ENCODE measurements around the gene P2RY12. TPM values are rescaled to one million over a fixed set of nuclear protein-coding genes. Genes with fewer than 3 reads are reported as not detected.

P2RY12 gene
- total RNA-seq = 1 to 10 TPM in 4 of 6 donors, under 1 TPM in 1, not detected in 1; 0.22 to 3.9 (median 2.8) TPM

DNA sequence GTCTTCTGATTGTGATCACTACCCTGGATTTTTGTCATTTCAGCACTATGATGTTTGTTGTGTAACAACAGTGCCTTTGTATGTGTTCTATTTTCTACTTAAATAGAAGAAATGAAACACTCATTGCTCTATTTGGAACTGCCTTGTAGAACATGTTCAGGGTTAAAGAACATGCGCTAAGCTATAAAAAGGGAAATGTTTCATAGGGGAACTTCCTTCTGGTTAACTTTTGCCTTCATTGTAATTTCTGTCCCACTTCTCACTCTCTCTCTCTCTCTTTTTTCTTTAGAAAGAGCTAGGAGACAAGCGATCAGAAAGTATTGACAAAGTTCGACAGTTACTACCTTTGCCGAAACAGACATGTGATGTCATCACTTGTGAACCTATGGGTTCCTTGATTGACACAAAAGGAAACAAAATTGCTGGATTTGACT is at the start of gene P2RY12:
Gene P2RY12, minus strand, starts transcription at position 13 of the 434 bp plus-strand sequence. CDS start 45,908 bp downstream, outside the sequence.
- DNase-seq = no peak
- TF ChIP-seq EP300 (IDR thresholded peaks at IDR 0.05) (peak in 1 of 4 donors; percentile 7), POLR2AphosphoS5 (IDR thresholded peaks at IDR 0.05) (no peak)
- Histone ChIP-seq H3K36me3 (no peaks in the 10 kb centered on the region), H3K4me3 (peak within 1 kb of the TSS in 3 of 4 donors; percentile 5 to 22 (median 15)), H3K27me3 (no peaks in the 10 kb centered on the region), H3K27ac (no peak within 1 kb of the TSS), H3K9me3 (no peaks in the 10 kb centered on the region), H3K4me1 (peaks cover 0 to 4% (median 0%) of the 10 kb centered on the region in 4 donors)
- WGBS, 2 donors = 60 to 77% methylated on average over 4 of the region's 4 CpGs
- ATAC-seq (ENCODE audit: low FRiP score in 2 of 2) = peak in 1 of 2 donors; percentile 75

DNA sequence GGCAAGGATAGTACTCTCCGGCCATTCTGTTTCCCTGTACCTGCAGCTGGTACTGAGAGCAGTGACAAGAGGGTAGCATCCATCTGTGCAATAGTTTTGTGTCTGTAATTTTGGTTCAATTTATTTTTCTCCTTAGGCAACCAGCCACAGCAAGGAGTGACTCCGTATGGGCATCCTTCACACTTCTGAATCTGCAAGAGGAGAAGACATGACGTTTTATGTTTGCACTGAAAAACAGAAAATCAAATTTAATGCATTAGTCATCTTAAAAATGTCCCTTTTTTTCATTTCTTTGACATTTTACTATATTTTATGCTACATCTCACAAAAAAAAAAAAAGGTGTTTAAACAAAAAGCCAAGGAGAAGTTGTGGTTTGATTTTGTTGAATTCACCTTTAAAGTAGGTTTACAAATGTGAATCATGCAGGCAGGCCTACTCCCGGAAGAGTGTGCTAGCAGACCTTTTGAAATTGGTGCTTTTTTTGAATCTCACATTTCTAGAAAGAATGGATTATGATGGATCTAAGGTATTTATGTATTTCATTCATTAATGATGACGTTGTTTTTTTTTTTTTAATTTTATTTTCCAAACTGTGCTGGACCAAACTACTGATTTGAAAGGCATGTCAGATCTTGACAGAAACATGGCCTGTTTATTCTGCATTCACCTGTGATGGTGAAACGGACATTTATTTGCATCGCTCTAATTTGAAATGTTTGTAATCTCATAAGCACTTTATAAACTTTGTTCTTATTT is 48.2 kb upstream of the P2RY12 start:
- DNase-seq = no peak
- no peak for ATAC-seq (ENCODE audit: low FRiP score in 2 of 2)
- no peaks in the 10 kb centered on the region for H3K27me3 ChIP-seq
- H3K4me3 ChIP-seq = no peak overlapping the region
- TF ChIP-seq, protein P1, sequence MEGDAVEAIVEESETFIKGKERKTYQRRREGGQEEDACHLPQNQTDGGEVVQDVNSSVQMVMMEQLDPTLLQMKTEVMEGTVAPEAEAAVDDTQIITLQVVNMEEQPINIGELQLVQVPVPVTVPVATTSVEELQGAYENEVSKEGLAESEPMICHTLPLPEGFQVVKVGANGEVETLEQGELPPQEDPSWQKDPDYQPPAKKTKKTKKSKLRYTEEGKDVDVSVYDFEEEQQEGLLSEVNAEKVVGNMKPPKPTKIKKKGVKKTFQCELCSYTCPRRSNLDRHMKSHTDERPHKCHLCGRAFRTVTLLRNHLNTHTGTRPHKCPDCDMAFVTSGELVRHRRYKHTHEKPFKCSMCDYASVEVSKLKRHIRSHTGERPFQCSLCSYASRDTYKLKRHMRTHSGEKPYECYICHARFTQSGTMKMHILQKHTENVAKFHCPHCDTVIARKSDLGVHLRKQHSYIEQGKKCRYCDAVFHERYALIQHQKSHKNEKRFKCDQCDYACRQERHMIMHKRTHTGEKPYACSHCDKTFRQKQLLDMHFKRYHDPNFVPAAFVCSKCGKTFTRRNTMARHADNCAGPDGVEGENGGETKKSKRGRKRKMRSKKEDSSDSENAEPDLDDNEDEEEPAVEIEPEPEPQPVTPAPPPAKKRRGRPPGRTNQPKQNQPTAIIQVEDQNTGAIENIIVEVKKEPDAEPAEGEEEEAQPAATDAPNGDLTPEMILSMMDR (IDR thresholded peaks at IDR 0.05) = no peak
- TF ChIP-seq EP300 (IDR thresholded peaks at IDR 0.05) (no peak), POLR2AphosphoS5 (IDR thresholded peaks at IDR 0.05) (no peak), POLR2A (IDR thresholded peaks at IDR 0.05) (no peak)
- H3K36me3 ChIP-seq = no peaks in the 10 kb centered on the region
- H3K27ac ChIP-seq = no peak overlapping the region
- WGBS, 2 donors = 80 to 89% methylated on average over 7 of the region's 7 CpGs
- no peaks in the 10 kb centered on the region for H3K9me3 ChIP-seq
- no peaks in the 10 kb centered on the region for H3K4me1 ChIP-seq

DNA sequence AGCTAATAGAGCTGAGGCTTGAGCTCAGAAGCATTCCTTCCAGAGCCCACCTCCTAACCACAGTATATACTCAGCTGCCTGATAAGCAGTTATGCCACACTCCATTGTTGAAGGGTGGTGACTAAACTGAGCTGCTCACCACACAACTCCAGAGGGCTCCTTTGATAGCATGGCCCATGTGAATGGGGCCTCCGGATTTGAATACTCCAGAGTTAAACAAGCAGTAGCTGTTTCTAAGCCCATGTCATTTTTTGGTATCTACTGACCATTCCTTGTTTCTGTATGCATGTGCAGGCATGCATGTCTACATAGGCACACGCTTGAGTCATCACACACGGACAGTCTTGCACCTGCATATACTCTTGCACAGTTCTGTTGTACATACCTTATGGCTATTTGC is 47.4 kb upstream of the P2RY12 start:
- H3K4me1 ChIP-seq = no peaks in the 10 kb centered on the region
- DNase-seq = no peak
- no peaks in the 10 kb centered on the region for H3K27me3 ChIP-seq
- TF ChIP-seq POLR2AphosphoS5 (IDR thresholded peaks at IDR 0.05) (no peak), POLR2A (IDR thresholded peaks at IDR 0.05) (no peak)
- no peaks in the 10 kb centered on the region for H3K9me3 ChIP-seq
- H3K4me3 ChIP-seq = no peak overlapping the region
- WGBS, 2 donors = 87 to 90% methylated on average over 3 of the region's 3 CpGs
- no peak overlapping the region for H3K27ac ChIP-seq
- no peaks in the 10 kb centered on the region for H3K36me3 ChIP-seq
- ATAC-seq (ENCODE audit: low FRiP score in 2 of 2) = no peak

DNA sequence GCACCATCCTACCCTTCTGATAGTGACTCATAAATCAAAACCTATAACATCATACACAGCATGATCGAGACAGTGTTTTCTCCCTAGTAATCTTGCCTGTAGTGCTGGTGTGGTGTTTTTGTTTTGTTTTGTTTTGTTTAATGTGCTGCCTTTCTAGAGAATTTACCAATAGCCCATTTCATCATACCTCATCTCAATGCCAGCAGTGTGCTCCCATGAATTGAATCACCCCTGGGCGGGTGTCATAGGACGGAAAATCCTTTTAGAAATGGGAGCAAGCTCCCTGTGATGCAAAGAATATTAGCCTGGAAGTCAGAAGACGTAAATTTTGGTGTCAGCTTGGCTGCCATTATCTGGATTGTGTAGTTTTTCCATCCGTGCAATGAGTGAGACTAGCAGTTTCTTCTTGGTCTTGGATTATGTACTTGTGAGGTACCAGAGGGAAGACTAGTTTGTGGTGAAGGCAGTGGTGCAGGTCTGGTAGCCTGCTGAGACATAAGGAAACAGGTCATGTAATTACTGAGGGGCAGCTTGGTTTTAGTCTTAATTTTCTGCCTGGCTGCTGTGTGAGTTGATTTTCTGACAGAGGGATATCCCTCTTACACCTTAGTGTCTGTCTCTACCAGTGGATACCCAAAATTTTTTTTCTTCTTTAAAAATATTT is 46.4 kb upstream of the P2RY12 start:
- Histone ChIP-seq H3K27me3 (no peaks in the 10 kb centered on the region), H3K9me3 (no peaks in the 10 kb centered on the region), H3K36me3 (no peaks in the 10 kb centered on the region), H3K4me1 (no peaks in the 10 kb centered on the region), H3K27ac (no peak overlapping the region), H3K4me3 (no peak overlapping the region)
- DNase-seq (no peak), ATAC-seq (ENCODE audit: low FRiP score in 2 of 2) (peak in 1 of 2 donors; percentile 10)
- WGBS, 2 donors = 87 to 88% methylated on average over 5 of the region's 5 CpGs
- TF ChIP-seq POLR2AphosphoS5 (IDR thresholded peaks at IDR 0.05) = no peak
- TF ChIP-seq POLR2A (IDR thresholded peaks at IDR 0.05) = no peak
- no peak for TF ChIP-seq EP300 (IDR thresholded peaks at IDR 0.05)
- TF ChIP-seq, protein P1 (IDR thresholded peaks at IDR 0.05) = no peak

DNA sequence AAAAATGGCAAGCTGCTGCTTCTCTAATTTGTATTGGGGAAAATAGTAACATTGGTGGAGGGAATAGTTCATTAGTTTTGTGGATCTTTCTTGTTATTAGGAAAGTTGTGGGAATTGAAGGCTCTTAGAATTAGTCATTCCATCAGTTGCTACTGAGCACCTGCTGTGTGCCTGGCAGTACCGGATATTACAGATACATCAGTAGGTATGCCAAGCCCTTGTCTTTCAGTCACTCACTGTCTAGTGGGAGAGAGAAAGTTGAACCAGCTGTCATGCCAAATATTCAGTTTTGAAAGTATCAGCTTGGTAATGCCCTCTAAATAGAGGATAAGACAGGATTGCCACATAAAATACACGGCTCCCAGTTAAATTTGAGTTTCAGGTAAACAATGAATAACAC is 43.8 kb upstream of the P2RY12 start:
- Histone ChIP-seq H3K4me1 (no peaks in the 10 kb centered on the region), H3K9me3 (no peaks in the 10 kb centered on the region), H3K4me3 (no peak overlapping the region), H3K36me3 (no peaks in the 10 kb centered on the region), H3K27me3 (no peaks in the 10 kb centered on the region), H3K27ac (no peak overlapping the region)
- TF ChIP-seq POLR2AphosphoS5 (IDR thresholded peaks at IDR 0.05) (no peak), POLR2A (IDR thresholded peaks at IDR 0.05) (no peak), EP300 (IDR thresholded peaks at IDR 0.05) (no peak)
- TF ChIP-seq, protein P1 (IDR thresholded peaks at IDR 0.05) = no peak
- 76 to 83% methylated on average over 2 of the region's 2 CpGs for WGBS, 2 donors
- DNase-seq (no peak), ATAC-seq (ENCODE audit: low FRiP score in 2 of 2) (no peak)
